ENCODE measurements around the gene PRRX2. TPM values are rescaled to one million over a fixed set of nuclear protein-coding genes. Genes with fewer than 3 reads are reported as not detected.
"Not testable (repeated sequence)": the region's sequence is repeated elsewhere in the genome, so short reads cannot be mapped to it uniquely, and the experiment has no call there.

PRRX2 gene
- total RNA-seq, 2 donors from 2014 or later, result 1.7 TPM; not detected in 1

DNA sequence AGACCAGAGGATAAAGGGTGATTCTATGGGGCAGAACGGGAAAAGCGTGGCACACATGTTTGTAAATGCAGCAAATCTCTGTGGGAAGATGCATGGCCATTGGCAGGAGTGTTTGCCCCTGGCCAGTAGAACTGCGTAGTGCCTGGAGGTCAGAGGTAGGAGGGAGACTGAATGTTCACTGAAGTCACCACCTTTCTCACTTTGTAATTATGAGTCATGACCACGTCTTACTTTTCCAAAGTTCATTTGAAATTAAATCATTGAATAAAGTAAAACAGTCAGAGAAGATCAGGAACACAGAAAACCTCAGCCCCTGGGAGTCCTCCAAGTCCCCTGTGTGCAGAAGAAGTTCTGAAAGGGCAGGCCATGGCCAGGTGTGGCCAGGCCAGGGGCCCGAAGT lies 82.8 kb downstream of the PRRX2 start:
- DNase-seq (ENCODE audit: low spot score in 2 of 2), result no peak
- ATAC-seq, result peak in 1 of 2 donors; percentile 67
- Mint-ChIP-seq H3K36me3 (no peaks in the 10 kb centered on the region), H3K9me3 (no peaks in the 10 kb centered on the region), H3K27ac (peak overlapping the region in 1 of 2 donors; percentile 65)

DNA sequence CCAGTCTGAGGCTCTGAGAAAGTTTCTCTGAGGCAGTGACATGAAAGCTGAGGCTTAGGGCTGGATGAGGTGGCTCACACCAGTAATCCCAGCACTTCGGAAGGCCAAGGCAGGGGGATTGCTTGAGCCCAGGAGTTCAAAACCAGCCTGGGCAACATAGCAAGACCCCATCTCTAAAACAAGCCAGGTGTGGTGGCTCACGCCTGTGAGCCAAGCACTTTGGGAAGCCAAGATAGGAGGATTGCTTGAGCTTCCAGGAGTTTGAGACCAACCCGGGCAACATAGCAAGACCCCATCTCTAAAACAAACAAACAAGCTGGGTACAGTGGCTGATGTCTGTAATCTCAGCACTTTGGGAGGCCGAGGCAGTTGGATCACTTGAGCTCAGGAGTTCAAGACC lies 83.6 kb downstream of the PRRX2 start:
- not testable (repeated sequence) for H3K27ac Mint-ChIP-seq; ATAC-seq; DNase-seq (ENCODE audit: low spot score in 2 of 2)

DNA sequence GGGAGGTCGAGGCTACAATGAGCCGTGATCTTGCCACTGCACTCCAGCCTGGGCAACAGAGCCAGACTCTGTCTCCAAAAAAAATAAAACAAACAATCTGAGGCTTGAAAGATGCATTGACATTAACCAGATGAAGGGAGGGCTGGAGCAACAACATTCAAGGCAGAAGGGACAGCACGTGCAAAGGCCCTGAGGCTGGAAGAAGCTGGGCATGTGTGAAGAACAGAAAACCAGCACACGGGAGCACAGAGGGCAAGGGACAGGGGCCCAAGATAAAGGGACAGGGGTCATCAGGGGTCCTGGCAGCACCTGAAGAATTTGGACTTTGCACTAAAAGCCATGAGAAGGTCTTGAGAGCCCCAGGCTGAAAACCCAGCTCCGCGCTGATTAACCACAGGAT lies 84.1 kb downstream of the PRRX2 start:
- ATAC-seq, result no peak
- H3K27ac Mint-ChIP-seq, result peak overlapping the region in 1 of 2 donors; percentile 56

More for the DNA sequence above, 83.6 kb downstream of the PRRX2 start:
- H3K36me3 Mint-ChIP-seq, H3K9me3 Mint-ChIP-seq: not testable (repeated sequence)

DNA sequence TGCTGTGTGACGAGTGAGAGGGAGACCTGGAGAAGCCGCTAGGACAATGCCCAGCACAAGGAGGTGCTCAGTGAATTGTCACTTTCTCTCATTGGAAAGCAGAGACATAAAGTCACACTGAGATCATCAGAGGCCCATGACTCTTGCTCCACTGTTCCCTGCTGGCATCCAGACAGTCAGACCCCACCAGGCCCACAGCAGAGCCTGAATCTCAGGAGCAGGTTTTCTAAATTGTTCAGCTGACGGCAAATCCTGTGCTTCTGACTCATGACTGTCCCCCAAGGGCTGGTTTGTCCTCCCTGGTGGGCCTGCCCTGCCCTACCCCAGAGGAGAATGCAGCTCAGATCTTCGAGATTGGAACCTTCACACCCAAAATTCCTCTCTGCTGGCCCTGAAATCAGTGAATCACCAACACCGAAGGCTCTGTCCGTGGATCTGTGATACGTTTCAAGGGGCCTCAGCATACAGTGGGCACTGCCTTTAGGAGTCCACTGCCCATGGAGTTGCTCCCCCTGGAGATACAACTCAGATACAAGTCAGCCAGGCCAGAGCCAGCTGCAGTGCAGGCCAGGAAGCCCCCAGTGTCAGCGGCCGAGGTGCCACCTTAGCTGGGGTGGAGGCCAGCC lies 84.7 kb downstream of the PRRX2 start:
- no peak for ATAC-seq
- H3K9me3 Mint-ChIP-seq, result no peaks in the 10 kb centered on the region
- no peak overlapping the region for H3K27ac Mint-ChIP-seq

More for the DNA sequence above, 84.1 kb downstream of the PRRX2 start:
- DNase-seq (ENCODE audit: low spot score in 2 of 2), result no peak
- Mint-ChIP-seq H3K9me3 (no peaks in the 10 kb centered on the region), H3K36me3 (no peaks in the 10 kb centered on the region)

DNA sequence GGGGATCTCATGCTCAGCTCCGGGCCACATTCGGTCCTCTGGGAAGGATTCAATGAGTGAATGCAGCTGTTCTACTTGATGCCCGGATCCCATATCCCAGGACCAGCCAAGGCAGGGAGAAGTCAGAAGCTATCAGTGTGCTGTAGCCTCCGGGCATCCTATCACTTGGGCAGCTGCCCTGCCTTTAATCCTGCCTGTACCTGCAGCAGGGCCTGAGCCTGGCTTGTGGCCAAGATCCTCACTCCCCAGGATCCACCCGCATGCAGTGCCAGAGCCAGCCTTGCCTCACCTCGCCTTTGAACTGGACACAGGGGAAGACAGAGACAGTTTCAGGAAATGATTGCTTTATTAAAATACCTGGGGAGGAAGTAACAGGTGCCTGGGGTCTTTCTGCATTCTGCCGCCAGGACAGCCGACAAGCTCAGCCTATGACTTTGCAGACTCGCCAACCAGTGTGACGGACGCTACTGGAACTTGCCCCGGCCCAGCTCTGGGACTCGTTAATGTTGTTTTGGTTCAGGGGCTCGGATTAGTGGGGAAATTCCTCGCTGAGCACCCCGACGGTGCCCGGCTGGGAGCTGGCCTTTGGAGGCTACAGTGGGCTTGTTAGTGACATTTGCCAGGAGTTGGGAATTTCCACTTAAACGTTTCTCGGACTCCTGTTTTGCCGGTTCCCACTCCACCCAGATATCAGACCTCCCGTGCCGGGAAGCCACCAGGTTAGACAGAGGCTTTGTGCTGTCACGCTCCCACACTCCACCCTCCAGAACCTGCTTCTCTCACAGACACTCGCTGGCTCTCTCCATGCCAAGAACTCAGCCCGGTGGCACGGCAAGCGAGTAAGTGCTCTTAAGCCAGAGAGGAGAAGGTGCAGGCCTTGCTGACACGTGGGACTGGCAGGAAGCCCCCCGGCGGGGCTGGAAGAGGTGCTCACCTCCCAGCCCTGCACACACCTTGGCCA lies 86.7 kb downstream of the PRRX2 start:
- H3K9me3 Mint-ChIP-seq, result no peaks in the 10 kb centered on the region
- H3K36me3 Mint-ChIP-seq, result no peaks in the 10 kb centered on the region
- no peak overlapping the region for H3K27ac Mint-ChIP-seq
- ATAC-seq, result no peak
- no peak for DNase-seq (ENCODE audit: low spot score in 2 of 2)

More for the DNA sequence above, 84.7 kb downstream of the PRRX2 start:
- no peaks in the 10 kb centered on the region for H3K36me3 Mint-ChIP-seq
- no peak for DNase-seq (ENCODE audit: low spot score in 2 of 2)

DNA sequence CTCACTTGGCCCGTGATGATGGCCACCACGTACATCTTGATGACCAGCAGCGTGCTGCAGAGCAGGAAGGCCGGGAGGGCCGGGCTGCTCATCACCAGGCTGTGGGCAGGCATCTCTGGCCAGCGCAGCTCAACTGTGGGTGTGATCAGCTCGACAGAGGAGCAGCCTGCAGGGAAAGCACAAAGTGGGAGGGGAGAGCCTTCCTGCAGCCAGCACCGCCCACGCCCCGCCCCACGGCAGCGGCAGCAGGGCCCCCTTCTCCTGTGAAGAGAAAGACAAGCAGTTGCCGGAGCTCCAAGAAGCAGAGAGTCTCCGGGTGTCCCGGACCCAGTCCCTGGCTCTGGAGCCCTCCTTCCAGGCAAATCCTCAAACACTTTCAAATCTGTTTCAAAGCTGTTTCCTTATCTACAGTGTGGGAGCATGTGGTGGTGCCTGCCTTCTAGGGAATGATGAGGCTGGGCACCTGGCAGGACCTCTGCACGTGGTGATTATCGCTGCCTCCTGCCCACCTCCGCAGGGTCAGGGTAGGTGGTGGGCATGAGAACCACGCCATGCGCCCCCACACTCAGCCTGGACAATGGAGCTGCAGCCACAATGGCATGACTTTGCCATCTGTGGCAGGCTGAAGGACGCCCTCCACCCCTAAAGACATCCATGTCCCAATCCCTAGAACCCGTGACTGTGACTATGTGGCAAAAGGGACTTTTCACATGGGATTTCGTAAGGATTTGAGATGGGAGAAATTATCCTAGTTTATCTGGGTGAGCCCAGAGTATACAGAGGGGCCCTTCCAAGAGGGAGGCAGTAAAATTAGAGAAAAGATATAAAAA lies 87.7 kb downstream of the PRRX2 start, which contains the start of gene PTGES:
TSS of gene PTGES (minus strand) at position 143 of the 830 bp plus-strand sequence. CDS start at position 113, 30 bp downstream.
- H3K9me3 Mint-ChIP-seq, result no peaks in the 10 kb centered on the region
- H3K36me3 Mint-ChIP-seq, result no peaks in the 10 kb centered on the region
- DNase-seq (ENCODE audit: low spot score in 2 of 2) (peak in 1 of 2 donors; percentile 66), ATAC-seq (peak; percentile 44 to 86)
- H3K27ac Mint-ChIP-seq, result no peak within 1 kb of the TSS

DNA sequence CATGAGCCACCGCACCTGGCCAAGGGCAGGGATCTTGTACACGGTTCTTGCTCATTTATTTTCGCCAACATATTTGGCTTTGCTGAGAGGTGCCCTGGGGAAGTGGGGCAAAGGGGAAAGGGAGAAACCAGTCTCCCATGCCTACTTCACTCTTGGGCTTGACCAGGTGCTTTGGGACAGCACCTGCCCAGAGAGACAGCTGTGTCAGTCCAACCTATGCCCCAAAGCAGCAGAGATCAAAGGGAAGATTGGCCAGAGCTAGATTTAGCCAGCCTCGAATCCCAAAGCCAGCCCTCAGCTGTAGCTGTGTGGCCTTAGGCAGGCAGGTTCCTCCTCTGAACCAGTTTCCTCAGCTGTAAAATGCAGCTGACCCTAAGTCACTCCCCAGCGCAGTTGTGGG lies 89.7 kb downstream of the PRRX2 start:
- H3K9me3 Mint-ChIP-seq, result no peaks in the 10 kb centered on the region
- H3K27ac Mint-ChIP-seq, result no peak overlapping the region
- DNase-seq (ENCODE audit: low spot score in 2 of 2) (no peak), ATAC-seq (no peak)
- no peaks in the 10 kb centered on the region for H3K36me3 Mint-ChIP-seq

DNA sequence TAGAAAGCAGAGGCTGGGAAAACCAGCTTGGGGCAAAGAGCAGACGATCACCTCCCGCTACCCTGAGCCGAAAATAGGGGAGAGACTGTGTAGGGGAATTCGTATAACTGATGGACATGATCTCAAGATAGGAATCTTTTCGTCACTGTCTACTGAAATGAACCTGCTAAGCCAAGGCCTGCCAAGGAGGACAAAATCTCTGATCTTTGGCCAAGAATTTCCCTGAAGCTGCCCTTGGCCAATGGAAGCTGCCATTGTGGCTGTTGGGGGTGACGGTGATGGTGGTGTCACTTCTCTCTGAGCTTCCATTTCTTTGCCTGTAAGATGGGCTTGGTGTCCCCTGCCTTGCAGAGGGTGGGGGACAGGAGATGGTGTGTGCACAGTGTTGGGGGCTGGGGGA lies 90.7 kb downstream of the PRRX2 start:
- no peak for DNase-seq (ENCODE audit: low spot score in 2 of 2)
- Mint-ChIP-seq H3K9me3 (no peaks in the 10 kb centered on the region), H3K36me3 (no peaks in the 10 kb centered on the region), H3K27ac (no peak overlapping the region)
- no peak for ATAC-seq

DNA sequence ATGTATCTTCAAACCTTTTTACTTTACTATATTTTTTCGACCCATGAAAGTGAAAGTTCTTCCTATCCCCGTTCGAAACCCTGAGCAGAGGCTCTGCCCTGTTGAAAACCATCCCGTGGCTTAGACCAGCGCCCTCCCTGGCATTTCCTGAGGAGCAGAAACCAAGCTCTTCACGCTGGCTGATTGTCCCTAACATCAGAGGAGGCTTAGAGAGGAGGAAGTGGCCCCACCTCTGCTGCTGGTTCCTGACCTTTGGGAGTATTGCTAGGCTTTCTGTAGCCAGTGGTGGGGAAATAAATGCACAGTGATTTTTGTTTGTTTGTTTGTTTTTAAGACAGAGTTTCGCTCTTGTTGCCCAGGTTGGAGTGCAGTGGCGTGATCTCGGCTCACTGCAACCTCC lies 91.6 kb downstream of the PRRX2 start:
- Mint-ChIP-seq H3K27ac (peak overlapping the region in 1 of 2 donors; percentile 72), H3K36me3 (no peaks in the 10 kb centered on the region), H3K9me3 (no peaks in the 10 kb centered on the region)
- DNase-seq (ENCODE audit: low spot score in 2 of 2), result no peak
- peak in 1 of 2 donors; percentile 54 for ATAC-seq

DNA sequence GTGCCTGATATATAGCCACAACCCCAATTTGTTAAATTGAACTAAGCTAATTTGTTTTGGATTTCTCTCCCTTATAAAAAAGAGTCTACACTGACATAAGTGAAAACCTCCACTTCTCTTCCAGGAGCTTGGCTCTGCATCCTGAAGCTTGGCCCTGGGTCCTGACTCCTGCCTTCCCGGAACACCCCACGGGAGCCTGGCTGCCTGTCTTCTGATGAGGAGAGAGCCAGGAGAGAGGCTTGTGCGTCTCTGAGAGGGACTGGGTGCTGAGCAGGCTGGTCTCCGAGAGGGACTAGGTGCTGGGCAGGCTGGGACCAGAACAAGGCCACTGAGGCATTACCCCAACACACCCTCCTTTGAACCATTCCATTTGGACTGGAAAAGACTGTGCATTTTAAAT lies 93.9 kb downstream of the PRRX2 start:
- H3K9me3 Mint-ChIP-seq, result no peaks in the 10 kb centered on the region

DNA sequence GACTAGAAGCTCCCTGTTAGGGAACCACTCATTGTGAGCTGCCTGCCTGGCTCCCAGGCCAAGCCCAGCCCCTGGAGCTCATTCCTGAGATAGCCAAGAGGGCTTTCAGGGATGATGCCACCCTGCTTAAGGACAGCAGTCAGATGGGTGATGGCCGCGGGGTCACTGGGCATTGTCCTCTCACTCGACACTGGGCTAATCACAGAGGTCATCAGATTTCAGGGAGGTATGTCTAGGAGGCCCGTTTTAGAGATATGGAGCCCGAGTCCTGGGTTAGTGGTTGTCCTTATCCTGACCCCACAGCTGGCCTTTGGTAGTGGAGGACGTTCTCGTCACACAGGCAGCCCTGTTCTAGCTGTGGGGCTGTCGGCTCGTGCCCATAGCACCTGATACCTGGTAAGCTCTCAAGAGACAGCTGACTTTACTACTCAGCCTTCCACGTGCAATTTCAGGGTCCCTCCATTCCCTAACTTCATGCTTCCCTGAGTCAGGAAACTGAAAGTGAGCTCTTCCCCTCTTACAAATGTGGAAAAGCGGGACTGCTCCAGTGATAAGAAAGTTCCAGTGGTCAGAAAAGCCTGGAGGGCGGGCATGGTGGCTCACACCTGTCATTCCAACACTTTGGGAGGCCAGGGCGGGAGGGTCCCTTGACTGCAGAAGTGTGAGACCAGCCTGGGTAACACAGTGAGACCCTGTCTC lies 94.5 kb downstream of the PRRX2 start:
- ATAC-seq (no peak), DNase-seq (ENCODE audit: low spot score in 2 of 2) (no peak)
- no peaks in the 10 kb centered on the region for H3K9me3 Mint-ChIP-seq
- H3K27ac Mint-ChIP-seq, result no peak overlapping the region
- H3K36me3 Mint-ChIP-seq, result no peaks in the 10 kb centered on the region

More for the DNA sequence above, 93.9 kb downstream of the PRRX2 start:
- ATAC-seq (no peak), DNase-seq (ENCODE audit: low spot score in 2 of 2) (no peak)
- Mint-ChIP-seq H3K27ac (no peak overlapping the region), H3K36me3 (no peaks in the 10 kb centered on the region)

DNA sequence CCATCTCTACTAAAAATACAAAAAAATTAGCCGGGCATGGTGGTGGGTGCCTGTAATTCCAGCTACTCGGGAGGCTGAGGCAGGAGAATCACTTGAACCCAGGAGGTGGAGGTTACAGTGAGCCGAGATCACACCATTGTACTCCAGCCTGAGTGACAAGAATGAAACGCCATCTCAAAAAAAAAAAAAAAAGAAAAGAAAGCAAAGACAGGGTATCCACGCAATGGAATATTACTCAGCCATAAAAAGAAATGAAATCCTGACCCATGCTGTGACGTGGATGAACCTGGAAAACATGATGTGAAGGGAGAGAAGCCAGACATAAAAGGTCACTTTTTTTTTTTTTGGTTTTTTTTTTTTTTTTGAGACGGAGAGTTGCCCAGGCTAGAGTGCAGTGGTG lies 95.3 kb downstream of the PRRX2 start:
- not testable (repeated sequence) for ATAC-seq; DNase-seq (ENCODE audit: low spot score in 2 of 2); H3K9me3 Mint-ChIP-seq; H3K27ac Mint-ChIP-seq; H3K36me3 Mint-ChIP-seq

DNA sequence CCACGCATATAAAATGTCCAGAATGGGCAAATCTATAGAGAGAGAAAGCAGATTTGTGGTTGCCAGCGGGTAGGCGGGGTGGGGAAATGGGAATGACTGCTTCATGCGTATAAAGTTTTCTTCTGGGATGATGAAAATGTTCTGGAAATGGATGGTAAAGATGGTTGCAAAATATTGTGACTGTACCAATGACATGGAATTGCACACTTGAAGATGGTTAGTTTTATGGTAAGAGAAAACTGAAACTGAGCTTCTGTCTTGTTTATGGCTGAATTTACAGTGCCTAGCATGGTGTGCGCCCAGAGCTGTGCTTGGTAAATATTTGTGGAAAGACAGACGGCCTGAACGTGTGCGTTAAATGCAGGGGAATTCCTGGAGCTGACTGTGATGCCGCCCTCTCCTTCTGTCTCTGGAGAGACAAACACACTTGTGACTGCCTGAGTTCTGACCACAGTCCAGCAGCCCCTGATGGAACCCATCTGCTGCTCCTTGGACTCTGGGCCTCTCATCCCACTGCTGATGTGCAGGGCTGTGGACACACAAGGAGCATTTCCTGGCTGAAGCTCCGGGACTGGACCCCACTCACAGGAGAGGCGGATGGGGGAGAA lies 96.0 kb downstream of the PRRX2 start:
- Mint-ChIP-seq H3K9me3 (no peaks in the 10 kb centered on the region), H3K27ac (no peak overlapping the region), H3K36me3 (no peaks in the 10 kb centered on the region)
- ATAC-seq (no peak), DNase-seq (ENCODE audit: low spot score in 2 of 2) (no peak)

DNA sequence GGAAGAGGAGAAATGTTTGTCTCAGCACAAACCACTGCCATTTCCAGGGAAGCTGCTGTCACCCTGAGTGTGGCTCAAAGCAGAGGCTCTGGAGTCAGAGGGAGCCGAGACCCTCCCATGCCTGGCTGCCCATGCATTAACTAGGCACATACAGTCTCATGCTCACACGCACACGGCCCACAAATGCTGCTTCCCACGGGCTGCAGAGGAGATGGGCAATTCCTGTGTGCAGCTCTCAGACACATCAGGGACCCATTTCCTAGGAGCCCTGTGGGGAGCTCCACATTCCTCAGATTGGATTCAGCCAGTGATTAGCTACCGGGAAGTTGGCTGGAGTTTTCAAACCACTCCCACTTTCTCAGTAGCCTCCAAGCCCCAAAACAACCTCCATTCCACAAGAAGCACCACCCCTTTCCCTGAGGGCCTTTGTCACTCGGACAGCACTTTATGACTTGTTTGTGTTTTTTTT lies 96.5 kb downstream of the PRRX2 start:
- ATAC-seq (no peak), DNase-seq (ENCODE audit: low spot score in 2 of 2) (no peak)
- Mint-ChIP-seq H3K9me3 (no peaks in the 10 kb centered on the region), H3K27ac (no peak overlapping the region), H3K36me3 (no peaks in the 10 kb centered on the region)

DNA sequence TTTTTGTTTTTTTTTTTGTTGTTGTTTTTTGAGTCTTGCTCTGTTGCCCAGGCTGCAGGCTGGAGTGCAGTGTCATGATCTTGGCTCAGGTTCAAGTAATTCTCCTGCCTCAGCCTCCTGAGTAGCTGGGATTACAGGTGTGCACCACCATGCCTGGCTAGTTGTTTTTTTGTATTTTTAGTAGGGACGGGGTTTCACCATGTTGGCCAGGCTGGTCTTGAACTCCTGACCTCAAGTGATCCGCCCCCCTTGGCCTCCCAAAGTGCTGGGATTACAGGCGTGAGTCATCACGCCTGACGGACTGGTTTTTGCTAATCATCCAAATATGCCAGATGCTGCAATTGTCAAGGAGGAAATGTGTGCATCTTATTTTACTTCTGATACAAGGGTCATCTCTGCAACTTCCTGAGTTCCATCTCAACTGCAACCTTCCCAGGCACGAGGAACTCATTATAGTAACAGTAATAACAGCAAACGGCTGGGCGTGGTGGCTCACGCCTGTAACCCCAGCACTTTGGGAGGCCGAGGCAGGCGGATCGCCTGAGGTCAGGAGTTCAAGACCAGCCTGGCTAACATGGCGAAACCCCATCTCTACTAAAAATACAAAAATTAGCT lies 97.0 kb downstream of the PRRX2 start:
- not testable (repeated sequence) for H3K36me3 Mint-ChIP-seq, ATAC-seq

More for the DNA sequence above, 97.0 kb downstream of the PRRX2 start:
- not testable (repeated sequence) for H3K9me3 Mint-ChIP-seq; DNase-seq (ENCODE audit: low spot score in 2 of 2); H3K27ac Mint-ChIP-seq

All from activated naive CD4-positive, alpha-beta T cell treated with anti-CD3 and anti-CD28 coated beads, Interleukin-2, amount 50 U/mL, for 72 hours (primary cell).